HG03196 (cell line): Measurements from ENCODE around the gene PALM3.

ENCODE experiments used
- ATAC-seq: cut with Tn5 transposase; IDR thresholded peaks from one replicate; pipeline ENCODE4 v1.9.1; 2021; ENCODE audit not compliant: unreplicated experiment

PALM3 gene

GRCh38 chr19:14061751-14062557, at the start of gene PALM3:
PALM3 (minus strand) TSS chr19:14062076; CDS start chr19:14061980, 96 bp downstream.
- no peak for ATAC-seq

DNA sequence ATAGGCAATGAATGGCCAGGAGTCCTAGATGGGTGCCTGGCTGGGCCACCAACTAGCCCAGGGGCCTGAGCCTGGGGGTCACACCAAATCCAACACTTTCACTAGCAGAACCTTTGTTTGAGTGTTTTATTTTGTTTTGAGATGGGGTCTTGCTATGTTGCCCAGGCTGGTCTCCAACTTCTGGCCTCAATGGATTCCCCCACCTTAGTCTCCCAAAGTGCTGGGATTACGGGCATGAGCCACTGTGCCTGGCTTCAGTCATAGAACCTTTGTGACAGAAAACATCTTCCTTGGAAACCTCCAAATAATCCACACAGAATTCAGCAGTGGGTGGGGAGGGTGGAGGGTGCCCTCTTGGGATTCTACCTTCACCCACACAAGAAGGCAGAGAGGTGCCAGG, 49.6 kb upstream of the PALM3 start:
- ATAC-seq, result no peak

GRCh38 chr19:14110650-14111049, 48.8 kb upstream of the PALM3 start:
- no peak for ATAC-seq

DNA sequence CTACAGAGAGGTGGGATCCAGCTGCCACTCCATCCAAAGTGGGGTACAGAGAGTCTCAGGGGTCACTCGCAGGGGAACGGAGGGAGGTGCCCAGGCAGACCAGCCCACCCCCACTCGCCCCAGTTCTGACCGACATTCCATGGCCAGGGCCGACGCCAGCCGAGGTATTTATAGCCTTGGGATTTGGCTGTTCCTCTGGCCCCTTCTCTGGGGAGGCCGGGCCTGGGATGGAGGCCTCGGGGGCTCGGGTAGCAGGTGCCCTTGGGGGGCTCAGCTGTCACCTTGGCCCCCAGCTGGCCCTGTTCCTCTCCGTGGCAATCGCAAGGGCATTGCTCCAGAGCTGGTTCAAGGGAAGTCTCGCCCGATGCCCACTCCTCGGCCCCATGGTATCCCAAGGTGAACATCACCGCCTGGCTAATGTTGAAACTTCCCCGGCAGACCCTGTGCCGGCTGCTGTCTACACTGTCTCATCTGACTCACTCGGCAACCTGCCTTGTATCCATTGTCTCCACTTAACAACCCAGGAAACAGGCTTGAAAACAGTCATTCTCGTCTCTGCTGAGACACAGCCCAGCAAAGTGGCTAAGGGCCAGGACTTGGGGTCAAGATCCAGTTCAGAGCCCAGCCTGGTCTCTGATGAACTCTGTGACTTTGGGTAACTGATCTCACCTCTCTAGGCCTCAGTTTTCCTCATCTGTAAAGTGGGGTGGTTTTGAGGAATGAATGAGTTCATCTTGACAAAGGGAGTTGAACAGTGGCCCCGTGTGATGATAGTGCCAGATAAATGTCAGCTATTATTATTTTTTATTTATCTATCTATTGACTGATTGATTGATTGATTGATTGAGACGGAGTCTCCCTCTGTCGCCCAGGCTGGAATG, 45.9 kb upstream of the PALM3 start:
- no peak for ATAC-seq

GRCh38 chr19:14106840-14107239, 45.0 kb upstream of the PALM3 start:
- ATAC-seq, result no peak

GRCh38 chr19:14105680-14106079, 43.8 kb upstream of the PALM3 start:
- no peak for ATAC-seq

GRCh38 chr19:14103310-14103709, 41.4 kb upstream of the PALM3 start:
- ATAC-seq, result no peak

DNA sequence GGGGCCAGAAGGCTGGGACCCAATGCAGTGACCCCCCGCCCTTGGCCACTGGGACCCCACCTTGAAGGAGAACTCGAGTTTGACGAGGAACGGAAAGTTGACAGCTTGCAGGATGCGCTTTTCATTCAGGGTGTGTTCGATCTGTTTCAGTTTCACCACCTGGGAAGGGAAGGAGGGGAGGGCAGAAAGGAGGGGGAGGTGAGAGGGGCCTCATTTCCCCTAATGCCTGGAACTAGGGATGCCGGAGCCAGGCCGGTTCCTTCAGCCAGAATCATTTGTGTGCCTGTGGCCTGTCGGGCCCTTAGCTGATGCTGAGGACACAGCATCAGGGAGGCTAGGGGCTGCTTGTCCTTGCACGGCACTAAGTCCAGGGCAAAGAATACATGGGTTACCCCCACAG, 40.9 kb upstream of the PALM3 start:
- no peak for ATAC-seq

DNA sequence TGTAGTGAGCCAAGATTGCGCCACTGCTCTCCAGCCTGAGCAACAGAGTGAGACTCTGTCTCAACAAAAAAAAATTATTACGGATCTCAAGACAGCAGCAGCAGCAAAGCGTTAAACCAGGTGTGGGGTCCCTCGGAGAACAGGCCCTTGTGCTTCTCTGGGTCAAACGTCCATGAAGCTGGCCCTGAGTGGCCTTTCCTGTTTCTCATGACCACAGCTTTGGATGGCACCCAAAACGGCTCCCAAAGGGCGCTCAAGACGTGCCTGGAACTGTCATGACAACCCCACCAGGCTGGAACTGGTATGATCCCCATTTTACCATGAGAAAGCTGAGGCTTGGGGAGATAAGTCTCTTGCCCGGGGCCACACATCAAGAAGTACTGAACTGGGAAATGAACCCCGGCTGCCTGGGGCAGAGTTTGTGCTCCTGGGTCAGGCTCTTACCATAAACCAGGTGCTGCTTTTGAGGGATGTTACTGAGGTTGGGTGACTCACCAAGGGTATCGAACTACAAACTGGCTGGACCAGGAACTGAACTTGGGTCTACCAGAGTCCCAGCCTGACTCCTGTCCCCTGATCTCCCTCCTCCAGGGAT, 40.3 kb upstream of the PALM3 start:
- ATAC-seq, result no peak

DNA sequence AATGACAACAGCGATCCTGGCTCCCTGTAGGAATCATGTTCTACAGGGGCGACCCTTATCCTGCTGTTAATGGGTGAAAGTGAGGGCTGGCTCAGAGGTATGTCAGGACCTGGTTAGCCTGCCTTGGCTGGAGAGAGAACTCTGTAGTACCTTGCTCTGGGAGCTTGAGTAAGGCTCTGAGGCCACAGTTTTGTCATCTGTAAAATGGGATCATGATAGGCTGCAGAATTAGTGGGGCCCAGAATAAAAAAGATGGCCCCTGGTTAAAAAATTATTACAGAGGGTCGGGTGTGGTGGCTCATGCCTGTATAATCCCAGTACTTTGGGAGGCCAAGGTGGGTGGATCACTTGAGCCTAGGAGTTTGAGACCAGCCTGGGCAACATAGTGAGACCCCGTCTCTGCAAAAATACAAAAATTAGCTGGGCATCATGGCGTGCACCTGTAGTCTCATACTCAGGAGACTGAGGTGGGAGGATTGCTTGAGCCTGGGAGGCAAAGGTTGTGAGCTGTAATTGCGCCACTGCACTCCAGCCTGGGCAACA, 39.2 kb upstream of the PALM3 start:
- ATAC-seq, result no peak

GRCh38 chr19:14097532-14098151, 35.8 kb upstream of the PALM3 start:
- no peak for ATAC-seq

- ATAC-seq, result no peak
Observed at GRCh38 chr19:14096272-14096992, 34.6 kb upstream of the PALM3 start.

DNA sequence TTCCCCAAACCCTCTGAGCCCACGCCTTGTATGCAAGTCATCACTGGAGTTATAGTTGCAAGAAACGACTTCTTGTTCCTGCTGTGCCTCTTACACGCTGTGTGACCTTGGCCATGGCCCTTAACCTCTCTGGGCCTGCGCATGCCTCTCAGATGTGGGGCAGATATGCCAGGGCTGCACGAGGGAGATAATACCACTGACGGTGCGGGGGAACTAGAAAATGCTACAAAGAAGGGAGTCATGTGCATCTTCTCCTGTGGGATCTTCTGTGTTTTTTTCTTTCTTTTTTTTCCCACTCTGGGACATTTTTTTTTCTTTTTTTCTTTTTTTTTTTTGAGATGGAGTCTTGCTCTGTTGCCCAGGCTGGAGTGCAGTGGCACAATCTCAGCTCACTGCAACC, 33.0 kb upstream of the PALM3 start:
- ATAC-seq, result no peak

GRCh38 chr19:14093117-14093823, 31.4 kb upstream of the PALM3 start:
- ATAC-seq, result no peak

GRCh38 chr19:14091813-14092462, 30.1 kb upstream of the PALM3 start:
- peak; percentile 17 for ATAC-seq

- ATAC-seq, result peak; percentile 56
Observed at GRCh38 chr19:14091081-14091812, 29.4 kb upstream of the PALM3 start.

DNA sequence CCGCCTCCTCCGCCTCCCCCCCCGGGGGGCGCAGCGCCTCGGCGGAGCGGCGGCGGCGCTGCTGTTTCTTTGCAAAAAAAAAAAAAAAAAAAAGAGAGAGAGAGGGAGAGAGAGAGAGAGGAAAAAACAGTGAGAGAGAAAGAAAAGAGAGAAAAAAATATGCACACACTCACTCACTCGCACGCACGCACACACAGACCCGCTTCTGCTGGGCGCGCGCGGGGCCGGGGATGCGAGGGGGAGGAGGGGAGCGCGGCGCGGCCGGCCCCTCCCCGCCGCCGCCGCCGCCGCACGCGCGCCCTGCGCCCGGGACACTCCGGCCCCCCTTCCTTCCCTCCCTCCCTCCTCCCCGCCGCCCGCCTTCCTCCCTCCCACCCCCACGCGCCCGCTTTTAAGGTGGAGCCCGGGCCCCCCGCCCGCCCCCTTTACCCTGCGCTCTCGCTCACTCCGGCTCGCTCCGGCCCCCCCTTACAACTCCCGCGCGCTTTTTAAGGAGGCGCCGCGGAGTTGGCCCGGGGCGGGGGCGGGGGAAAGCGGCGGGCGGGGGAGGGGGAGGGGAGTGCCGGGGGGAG, 28.7 kb upstream of the PALM3 start, which contains the start of gene SAMD1:
Gene SAMD1 (minus strand): TSS at position 243 of the 572 bp plus-strand sequence.
- peak; percentile 30 for ATAC-seq
